HEK293 (cell line): ENCODE data around the gene PMM1.
A peak's percentile ranks its signal among the peaks of the same experiment; 100 is the strongest.

Experiments used
- CTCF ChIP-seq: fragments of 450-650 bp; formaldehyde crosslinking; IDR thresholded peaks from 2 replicates; pipeline ENCODE4 v1.5.1; 2016; ENCODE audit warnings: missing biosample characterization, missing genetic modification characterization
- GLIS1 ChIP-seq: fragments of 450-650 bp; formaldehyde crosslinking; IDR thresholded peaks from 2 replicates; pipeline ENCODE4 v1.5.1; 2016; ENCODE audit warnings: missing biosample characterization, missing genetic modification characterization
- GLIS2 ChIP-seq: fragments of 450-650 bp; formaldehyde crosslinking; IDR thresholded peaks from 2 replicates; pipeline ENCODE4 v1.5.1; 2016; ENCODE audit warnings: missing biosample characterization, missing genetic modification characterization
- IKZF3 ChIP-seq: fragments of 450-650 bp; IDR thresholded peaks from 2 replicates; pipeline ENCODE4 v1.5.0; 2018; ENCODE audit warnings: missing biosample characterization, mild to moderate bottlenecking, missing genetic modification characterization, moderate library complexity
- OSR2 ChIP-seq: fragments of 450-650 bp; formaldehyde crosslinking; IDR thresholded peaks from 2 replicates; pipeline ENCODE4 v1.5.1; 2016; ENCODE audit warnings: missing biosample characterization, missing genetic modification characterization
- PATZ1 ChIP-seq: fragments of 450-650 bp; formaldehyde crosslinking; IDR thresholded peaks from 2 replicates; pipeline ENCODE4 v1.5.1; 2016; ENCODE audit warnings: missing biosample characterization, missing genetic modification characterization
- REPIN1 ChIP-seq: fragments of 450-650 bp; formaldehyde crosslinking; IDR thresholded peaks from 2 replicates; pipeline ENCODE4 v1.5.1; 2017; ENCODE audit warnings: missing biosample characterization, missing genetic modification characterization, low read depth
- SP7 ChIP-seq: fragments of 450-650 bp; formaldehyde crosslinking; IDR thresholded peaks from 2 replicates; pipeline ENCODE4 v1.5.1; 2016; ENCODE audit warnings: missing biosample characterization, missing genetic modification characterization
- YY1 ChIP-seq: fragments of 450-650 bp; formaldehyde crosslinking; IDR thresholded peaks from 2 replicates; pipeline ENCODE4 v1.5.1; 2018; ENCODE audit warnings: missing biosample characterization, missing genetic modification characterization
- ZBTB17 ChIP-seq: fragments of 450-650 bp; formaldehyde crosslinking; IDR thresholded peaks from 2 replicates; pipeline ENCODE4 v1.5.1; 2016; ENCODE audit warnings: missing biosample characterization, missing genetic modification characterization
- ZBTB20 ChIP-seq: fragments of 450-650 bp; formaldehyde crosslinking; IDR thresholded peaks from 2 replicates; pipeline ENCODE4 v1.5.1; 2016; ENCODE audit warnings: missing biosample characterization, missing genetic modification characterization
- ZNF114 ChIP-seq: fragments of 450-650 bp; formaldehyde crosslinking; IDR thresholded peaks from 2 replicates; pipeline ENCODE4 v1.5.0; 2017; ENCODE audit warnings: missing biosample characterization, missing genetic modification characterization
- ZNF132 ChIP-seq: fragments of 450-650 bp; formaldehyde crosslinking; IDR thresholded peaks from 2 replicates; pipeline ENCODE4 v1.5.1; 2017; ENCODE audit warnings: missing biosample characterization, missing genetic modification characterization, borderline replicate concordance
- ZNF324 ChIP-seq: fragments of 450-650 bp; formaldehyde crosslinking; IDR thresholded peaks from 2 replicates; pipeline ENCODE4 v1.5.1; 2016; ENCODE audit warnings: missing biosample characterization, missing genetic modification characterization
- ZNF354C ChIP-seq: fragments of 450-650 bp; formaldehyde crosslinking; IDR thresholded peaks from 2 replicates; pipeline ENCODE4 v1.5.1; 2016; ENCODE audit warnings: missing biosample characterization, missing genetic modification characterization, low read depth, borderline replicate concordance
- ZNF391 ChIP-seq: fragments of 450-650 bp; formaldehyde crosslinking; IDR thresholded peaks from 2 replicates; pipeline ENCODE4 v1.5.1; 2016; ENCODE audit warnings: low read depth, missing biosample characterization, missing genetic modification characterization, borderline replicate concordance
- ZNF501 ChIP-seq: fragments of 450-650 bp; formaldehyde crosslinking; IDR thresholded peaks from 2 replicates; pipeline ENCODE4 v1.5.1; 2016; ENCODE audit warnings: missing biosample characterization, missing genetic modification characterization
- ZNF530 ChIP-seq: fragments of 450-650 bp; formaldehyde crosslinking; IDR thresholded peaks from 2 replicates; pipeline ENCODE4 v1.5.1; 2016; ENCODE audit warnings: low read depth, missing biosample characterization, missing genetic modification characterization
- ZNF561 ChIP-seq: fragments of 450-650 bp; IDR thresholded peaks from 2 replicates; pipeline ENCODE4 v1.5.1; 2018; ENCODE audit warnings: missing biosample characterization, missing genetic modification characterization, borderline replicate concordance
- ZNF624 ChIP-seq: fragments of 450-650 bp; formaldehyde crosslinking; IDR thresholded peaks from 2 replicates; pipeline ENCODE4 v1.5.1; 2017; ENCODE audit warnings: missing biosample characterization, missing genetic modification characterization
- ZNF792 ChIP-seq: fragments of 450-650 bp; formaldehyde crosslinking; IDR thresholded peaks from 2 replicates; pipeline ENCODE4 v1.5.1; 2016; ENCODE audit warnings: missing biosample characterization, missing genetic modification characterization
- ZSCAN30 ChIP-seq: fragments of 450-650 bp; IDR thresholded peaks from 2 replicates; pipeline ENCODE4 v1.5.1; 2018; ENCODE audit warnings: missing biosample characterization, mild to moderate bottlenecking, missing genetic modification characterization, moderate library complexity
- ZSCAN5A ChIP-seq: fragments of 450-650 bp; formaldehyde crosslinking; IDR thresholded peaks from 2 replicates; pipeline ENCODE4 v1.5.1; 2016; ENCODE audit warnings: missing biosample characterization, missing genetic modification characterization
- TF ChIP-seq, protein P1 (sequence below): fragments of 450-650 bp; formaldehyde crosslinking; optimal IDR thresholded peaks from 2 replicates; pipeline ENCODE3; 2016; ENCODE audit warnings: missing biosample characterization, mild to moderate bottlenecking, missing genetic modification characterization
- TF ChIP-seq, protein P2 (sequence below): fragments of 450-650 bp; formaldehyde crosslinking; IDR thresholded peaks from 2 replicates; pipeline ENCODE4 v1.5.1; 2017; ENCODE audit warnings: missing biosample characterization, missing genetic modification characterization
- TF ChIP-seq, protein P3 (sequence below): fragments of 450-650 bp; formaldehyde crosslinking; IDR thresholded peaks from 2 replicates; pipeline ENCODE4 v1.5.1; 2016; ENCODE audit warnings: missing biosample characterization, missing genetic modification characterization
- TF ChIP-seq, protein P4 (sequence below): fragments of 450-650 bp; formaldehyde crosslinking; IDR thresholded peaks from 2 replicates; pipeline ENCODE4 v1.5.1; 2016; ENCODE audit warnings: missing biosample characterization, missing genetic modification characterization
- TF ChIP-seq, protein P5 (sequence below): fragments of 450-650 bp; formaldehyde crosslinking; IDR thresholded peaks from 2 replicates; pipeline ENCODE4 v1.5.1; 2016; ENCODE audit warnings: missing biosample characterization, missing genetic modification characterization, borderline replicate concordance

Gene PMM1

DNA sequence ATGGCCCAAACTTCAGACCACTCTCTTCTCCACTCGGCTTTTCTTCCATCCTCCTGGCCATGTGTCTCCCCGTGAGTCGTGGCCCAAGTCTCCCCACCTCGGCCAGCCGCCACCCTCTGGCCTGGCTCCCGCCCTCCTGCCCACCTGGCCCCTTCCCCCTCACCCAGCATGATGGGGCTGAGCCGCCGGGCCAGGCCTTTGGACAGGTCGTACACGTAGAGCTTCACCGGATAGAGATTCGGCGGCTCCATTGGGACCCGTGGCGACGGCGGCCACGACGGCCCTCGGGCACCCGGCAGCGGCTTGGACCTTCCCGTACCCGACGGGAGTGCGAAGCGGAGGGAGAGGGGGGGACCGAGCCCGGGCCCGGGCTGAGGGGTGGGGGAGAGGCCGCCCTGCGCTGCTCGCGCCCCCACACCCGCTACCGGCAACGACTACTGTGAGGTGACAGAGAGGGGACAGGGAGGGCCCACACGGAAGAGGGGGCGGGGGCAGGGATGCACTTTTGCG is 31.0 kb upstream of the PMM1 start, which contains the start of gene DESI1 (continued):
- TF ChIP-seq ZBTB20 (tag by site-specific recombination): peak; percentile 62; the same call in 1 of the 2 replicates
- no peak for TF ChIP-seq ZNF792 (tag by site-specific recombination)
- peak; percentile 97 for TF ChIP-seq PATZ1 (tag by site-specific recombination)
- TF ChIP-seq ZNF114: no peak
- TF ChIP-seq CTCF: peak; percentile 19; the same call in 1 of the 2 replicates
- 0 out of 2 replicates have a peak, but pooled peaks have one; percentile 66 for TF ChIP-seq ZSCAN5A (tag by site-specific recombination)
- peak; percentile 97 for TF ChIP-seq OSR2
- no peak for TF ChIP-seq ZNF132
- TF ChIP-seq YY1 (tag by site-specific recombination): peak; percentile 21; the same call in 1 of the 2 replicates
- TF ChIP-seq ZNF501 (tag by site-specific recombination): peak; percentile 44; the same call in 1 of the 2 replicates
- TF ChIP-seq GLIS1 (tag by site-specific recombination): no peak
- no peak for TF ChIP-seq ZNF530
- TF ChIP-seq, protein P1, sequence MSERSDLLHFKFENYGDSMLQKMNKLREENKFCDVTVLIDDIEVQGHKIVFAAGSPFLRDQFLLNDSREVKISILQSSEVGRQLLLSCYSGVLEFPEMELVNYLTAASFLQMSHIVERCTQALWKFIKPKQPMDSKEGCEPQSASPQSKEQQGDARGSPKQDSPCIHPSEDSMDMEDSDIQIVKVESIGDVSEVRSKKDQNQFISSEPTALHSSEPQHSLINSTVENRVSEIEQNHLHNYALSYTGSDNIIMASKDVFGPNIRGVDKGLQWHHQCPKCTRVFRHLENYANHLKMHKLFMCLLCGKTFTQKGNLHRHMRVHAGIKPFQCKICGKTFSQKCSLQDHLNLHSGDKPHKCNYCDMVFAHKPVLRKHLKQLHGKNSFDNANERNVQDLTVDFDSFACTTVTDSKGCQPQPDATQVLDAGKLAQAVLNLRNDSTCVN (tag by site-specific recombination): peak; percentile 54
- TF ChIP-seq ZSCAN30 (tag by site-specific recombination): peak; percentile 30; the same call in 1 of the 2 replicates
- TF ChIP-seq ZBTB17: peak; percentile 1; the same call in 1 of the 2 replicates
- TF ChIP-seq, protein P2, sequence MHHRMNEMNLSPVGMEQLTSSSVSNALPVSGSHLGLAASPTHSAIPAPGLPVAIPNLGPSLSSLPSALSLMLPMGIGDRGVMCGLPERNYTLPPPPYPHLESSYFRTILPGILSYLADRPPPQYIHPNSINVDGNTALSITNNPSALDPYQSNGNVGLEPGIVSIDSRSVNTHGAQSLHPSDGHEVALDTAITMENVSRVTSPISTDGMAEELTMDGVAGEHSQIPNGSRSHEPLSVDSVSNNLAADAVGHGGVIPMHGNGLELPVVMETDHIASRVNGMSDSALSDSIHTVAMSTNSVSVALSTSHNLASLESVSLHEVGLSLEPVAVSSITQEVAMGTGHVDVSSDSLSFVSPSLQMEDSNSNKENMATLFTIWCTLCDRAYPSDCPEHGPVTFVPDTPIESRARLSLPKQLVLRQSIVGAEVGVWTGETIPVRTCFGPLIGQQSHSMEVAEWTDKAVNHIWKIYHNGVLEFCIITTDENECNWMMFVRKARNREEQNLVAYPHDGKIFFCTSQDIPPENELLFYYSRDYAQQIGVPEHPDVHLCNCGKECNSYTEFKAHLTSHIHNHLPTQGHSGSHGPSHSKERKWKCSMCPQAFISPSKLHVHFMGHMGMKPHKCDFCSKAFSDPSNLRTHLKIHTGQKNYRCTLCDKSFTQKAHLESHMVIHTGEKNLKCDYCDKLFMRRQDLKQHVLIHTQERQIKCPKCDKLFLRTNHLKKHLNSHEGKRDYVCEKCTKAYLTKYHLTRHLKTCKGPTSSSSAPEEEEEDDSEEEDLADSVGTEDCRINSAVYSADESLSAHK: 0 out of 2 replicates have a peak, but pooled peaks have one; percentile 7
- TF ChIP-seq REPIN1 (tag by site-specific recombination): no peak
- TF ChIP-seq ZNF324 (tag by site-specific recombination): peak; percentile 47; the same call in 1 of the 2 replicates
- TF ChIP-seq IKZF3 (tag by site-specific recombination): no peak
- TF ChIP-seq, protein P3, sequence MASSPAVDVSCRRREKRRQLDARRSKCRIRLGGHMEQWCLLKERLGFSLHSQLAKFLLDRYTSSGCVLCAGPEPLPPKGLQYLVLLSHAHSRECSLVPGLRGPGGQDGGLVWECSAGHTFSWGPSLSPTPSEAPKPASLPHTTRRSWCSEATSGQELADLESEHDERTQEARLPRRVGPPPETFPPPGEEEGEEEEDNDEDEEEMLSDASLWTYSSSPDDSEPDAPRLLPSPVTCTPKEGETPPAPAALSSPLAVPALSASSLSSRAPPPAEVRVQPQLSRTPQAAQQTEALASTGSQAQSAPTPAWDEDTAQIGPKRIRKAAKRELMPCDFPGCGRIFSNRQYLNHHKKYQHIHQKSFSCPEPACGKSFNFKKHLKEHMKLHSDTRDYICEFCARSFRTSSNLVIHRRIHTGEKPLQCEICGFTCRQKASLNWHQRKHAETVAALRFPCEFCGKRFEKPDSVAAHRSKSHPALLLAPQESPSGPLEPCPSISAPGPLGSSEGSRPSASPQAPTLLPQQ (tag by site-specific recombination): peak; percentile 100
- TF ChIP-seq, protein P4, sequence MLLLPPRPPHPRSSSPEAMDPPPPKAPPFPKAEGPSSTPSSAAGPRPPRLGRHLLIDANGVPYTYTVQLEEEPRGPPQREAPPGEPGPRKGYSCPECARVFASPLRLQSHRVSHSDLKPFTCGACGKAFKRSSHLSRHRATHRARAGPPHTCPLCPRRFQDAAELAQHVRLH (tag by site-specific recombination): no peak
- peak; percentile 21 for TF ChIP-seq SP7 (tag by site-specific recombination)
- peak; percentile 52; the same call in 1 of the 2 replicates for TF ChIP-seq ZNF561
- TF ChIP-seq ZNF624 (tag by site-specific recombination): no peak
- no peak for TF ChIP-seq ZNF354C (tag by site-specific recombination)
- peak; percentile 93 for TF ChIP-seq ZNF391 (tag by site-specific recombination)
- peak; percentile 93 for TF ChIP-seq GLIS2 (tag by site-specific recombination)
- TF ChIP-seq, protein P5, sequence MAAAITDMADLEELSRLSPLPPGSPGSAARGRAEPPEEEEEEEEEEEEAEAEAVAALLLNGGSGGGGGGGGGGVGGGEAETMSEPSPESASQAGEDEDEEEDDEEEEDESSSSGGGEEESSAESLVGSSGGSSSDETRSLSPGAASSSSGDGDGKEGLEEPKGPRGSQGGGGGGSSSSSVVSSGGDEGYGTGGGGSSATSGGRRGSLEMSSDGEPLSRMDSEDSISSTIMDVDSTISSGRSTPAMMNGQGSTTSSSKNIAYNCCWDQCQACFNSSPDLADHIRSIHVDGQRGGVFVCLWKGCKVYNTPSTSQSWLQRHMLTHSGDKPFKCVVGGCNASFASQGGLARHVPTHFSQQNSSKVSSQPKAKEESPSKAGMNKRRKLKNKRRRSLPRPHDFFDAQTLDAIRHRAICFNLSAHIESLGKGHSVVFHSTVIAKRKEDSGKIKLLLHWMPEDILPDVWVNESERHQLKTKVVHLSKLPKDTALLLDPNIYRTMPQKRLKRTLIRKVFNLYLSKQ (tag by site-specific recombination): no peak
